ENCODE results near the gene MACROD1. TPM values are rescaled to one million over a fixed set of nuclear protein-coding genes. Genes with fewer than 3 reads are reported as not detected.

The MACROD1 gene
- total and polyA plus RNA-seq, 2 donors (not counting 3 experiments of a cell fraction or from before 2014, with no cell fraction given): 11.0 to 16.2 TPM

- CTCF ChIA-PET: interaction anchor here (1.1 kb wide), 1 partner anchor 17 kb away, joined by 3 read pairs; no protein-coding TSS in a partner anchor
- intact Hi-C loops (cut with micrococcal nuclease) (no loop called here), dilution Hi-C loops (cut with MboI; ENCODE audit: extremely low pct_ligation_motif_present, low sequenced_read_pairs) (no loop called here)
- Histone ChIP-seq H3K9me3 (replicated peaks; ENCODE audit: control insufficient read depth, insufficient read depth, low read length) (no peaks in the 10 kb centered on the region), H3K9me1 (replicated peaks; ENCODE audit: control insufficient read depth, extremely low read depth, insufficient read depth, low read length) (no peaks in the 10 kb centered on the region), H3K79me2 (ENCODE audit: control insufficient read depth, insufficient read depth, low read length) (no peaks in the 10 kb centered on the region), H3K27ac (ENCODE audit: insufficient read depth, low read depth, low read length) (no peak overlapping the region), H3K36me3 (ENCODE audit: control insufficient read depth in 2 of 2, extremely low read depth in 1 of 2, insufficient read depth in 2 of 2, low read length in 2 of 2) (no peaks in the 10 kb centered on the region), H3K4me2 (ENCODE audit: insufficient read depth, low read length) (no peak overlapping the region), H3K4me3 (replicated peaks in 1 of 3; ENCODE audit: insufficient read depth in 1 of 3, low read depth in 1 of 3, low read length in 3 of 3) (no peak overlapping the region), H2AFZ (ENCODE audit: low read depth, low read length) (no peak overlapping the region), H3K9ac (replicated peaks; ENCODE audit: extremely low read depth, insufficient read depth, low read length) (no peak overlapping the region), H3K4me1 (ENCODE audit: control insufficient read depth, extremely low read depth, insufficient read depth, low read length) (no peaks in the 10 kb centered on the region), H3K27me3 (ENCODE audit: control insufficient read depth in 2 of 2, insufficient read depth in 2 of 2, low read length in 2 of 2) (no peaks in the 10 kb centered on the region), H4K20me1 (replicated peaks; ENCODE audit: control insufficient read depth, extremely low read depth, insufficient read depth, low read length) (no peaks in the 10 kb centered on the region)
- POLR2A ChIA-PET: no interaction called here
- DNase-seq (ENCODE audit: low read depth, low spot score): no peak
- no peak for FAIRE-seq
- TF ChIP-seq CTCF (IDR thresholded peaks at IDR 0.05; ENCODE audit: extremely low read depth in 1 of 2, insufficient read depth in 1 of 2, low read depth in 1 of 2, low read length in 2 of 2) (no peak), POLR2A (IDR thresholded peaks at IDR 0.05; ENCODE audit: low read depth, low read length) (no peak), MYC (IDR thresholded peaks at IDR 0.05; ENCODE audit: low read depth, low read length) (no peak), JUN (IDR thresholded peaks at IDR 0.05; ENCODE audit: borderline replicate concordance, insufficient read depth, insufficient read length, low read depth) (no peak), EZH2 (IDR thresholded peaks at IDR 0.05; ENCODE audit: borderline replicate concordance, low read depth, low read length, severe bottlenecking) (no peak), FOS (IDR thresholded peaks at IDR 0.05; ENCODE audit: borderline replicate concordance, insufficient read depth, low read length) (no peak), POLR2AphosphoS5 (IDR thresholded peaks at IDR 0.05; ENCODE audit: insufficient read depth, low read depth, low read length) (no peak), GATA2 (IDR thresholded peaks at IDR 0.05; ENCODE audit: insufficient read depth, insufficient read length, low read depth, low read length) (no peak)
- TF ChIP-seq, protein P1, sequence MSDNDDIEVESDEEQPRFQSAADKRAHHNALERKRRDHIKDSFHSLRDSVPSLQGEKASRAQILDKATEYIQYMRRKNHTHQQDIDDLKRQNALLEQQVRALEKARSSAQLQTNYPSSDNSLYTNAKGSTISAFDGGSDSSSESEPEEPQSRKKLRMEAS (IDR thresholded peaks at IDR 0.05; ENCODE audit: insufficient read depth, insufficient read length): no peak
- BruUV-seq (replicated peaks): no TSS peak
Observed at GRCh38 chr11:64112771-64113461, 53.0 kb downstream of the MACROD1 start.

Measured in endothelial cell of umbilical vein (primary cell).